Stimulated activated CD4-positive, alpha-beta T cell treated with anti-CD3 and anti-CD28 coated beads, TNF-alpha, amount 100 ng/mL, for 1 hour (primary cell): ENCODE data around the gene NKD2.

Experiments
- DNase-seq, 3 donors: peaks; one replicate each; pipeline ENCODE4 v3.0.0-alpha.2; 2020; ENCODE audit warnings: low read depth in 3 of 3, low spot score in 1 of 3

NKD2 gene

GRCh38 chr5:1086137-1086536 lies 77.5 kb downstream of the NKD2 start:
- DNase-seq: no peak

DNA sequence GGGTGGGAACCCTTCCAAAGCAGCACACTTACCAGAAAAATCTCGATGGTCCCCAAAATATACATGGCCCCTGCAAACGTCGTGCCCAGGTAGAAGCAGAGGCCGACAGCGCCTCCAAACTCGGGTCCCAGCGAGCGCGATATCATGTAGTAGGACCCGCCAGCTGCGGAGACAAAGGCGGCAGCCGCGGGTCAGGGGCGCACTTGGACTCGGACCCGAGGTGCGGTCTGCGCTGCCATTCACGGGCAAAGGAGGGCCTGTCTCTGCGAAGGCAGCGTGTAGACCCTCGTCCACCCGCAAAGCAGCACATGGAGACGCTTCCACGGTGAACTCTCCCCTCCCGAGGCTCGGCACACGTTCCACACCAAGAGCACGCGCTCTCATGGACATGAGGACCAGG lies 78.3 kb downstream of the NKD2 start:
- no peak for DNase-seq

DNA sequence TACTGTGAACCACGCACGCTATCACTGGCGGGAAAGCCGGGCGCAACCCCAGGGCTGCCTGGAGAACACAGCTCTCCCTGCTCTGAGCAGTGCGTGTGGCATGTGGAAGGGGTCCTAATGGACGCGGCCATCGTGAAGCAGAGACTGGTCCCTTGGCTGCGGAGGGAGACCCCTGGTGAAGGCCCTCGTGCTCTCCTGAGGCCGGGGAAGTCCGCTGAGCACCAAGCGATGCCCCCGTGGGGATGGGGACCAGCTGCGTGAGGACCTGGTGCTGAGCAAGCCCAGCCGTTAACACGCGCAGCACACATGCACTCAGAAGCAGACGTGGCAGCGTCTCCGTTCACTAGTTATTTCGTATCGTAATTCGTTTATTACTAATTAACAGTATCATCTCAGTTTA lies 78.8 kb downstream of the NKD2 start:
- no peak for DNase-seq

- DNase-seq: no peak
These were observed 79.4 kb downstream of the NKD2 start for GRCh38 chr5:1088031-1088430.
